ENCODE data around the gene SPEN.

Gene SPEN

GRCh38 chr1:15975805-15976680 is 128.5 kb downstream of the SPEN start, which contains the start of gene ZBTB17 (continued):
- TF ChIP-seq ZBTB44 (tag by site-specific recombination; IDR thresholded peaks at IDR 0.05) (peak; percentile 95), YY2 (tag by site-specific recombination; IDR thresholded peaks at IDR 0.05) (peak; percentile 91), ZFP3 (tag by site-specific recombination; IDR thresholded peaks at IDR 0.05; ENCODE audit: low read depth) (no peak), ZNF76 (tag by site-specific recombination; IDR thresholded peaks at IDR 0.05; ENCODE audit: borderline replicate concordance, low read depth) (peak; percentile 98), KLF10 (tag by site-specific recombination; IDR thresholded peaks at IDR 0.05) (no peak; the same call in 1 of the 2 replicates), MZF1 (tag by site-specific recombination; IDR thresholded peaks at IDR 0.05; ENCODE audit: borderline replicate concordance) (no peak), FEZF1 (tag by site-specific recombination; IDR thresholded peaks at IDR 0.05) (no peak), ZNF239 (tag by site-specific recombination; IDR thresholded peaks at IDR 0.05) (no peak), ZNF223 (tag by site-specific recombination; IDR thresholded peaks at IDR 0.05) (no peak), ZNF155 (tag by site-specific recombination; IDR thresholded peaks at IDR 0.05) (no peak), ZNF501 (tag by site-specific recombination; IDR thresholded peaks at IDR 0.05) (0 out of 2 replicates have a peak, but pooled peaks have one; percentile 41), OSR2 (tag by site-specific recombination; IDR thresholded peaks at IDR 0.05) (no peak), ZBTB17 (tag by site-specific recombination; IDR thresholded peaks at IDR 0.05) (peak; percentile 76), ZNF654 (tag by site-specific recombination; IDR thresholded peaks at IDR 0.05; ENCODE audit: low read depth) (no peak), ZNF610 (tag by site-specific recombination; IDR thresholded peaks at IDR 0.05; ENCODE audit: borderline replicate concordance) (no peak; the same call in 1 of the 2 replicates), GLIS2 (tag by site-specific recombination; IDR thresholded peaks at IDR 0.05) (peak; percentile 32; the same call in 1 of the 2 replicates), ZNF266 (tag by site-specific recombination; IDR thresholded peaks at IDR 0.05; ENCODE audit: low read depth) (no peak), PBX3 (CRISPR knock-in tag; IDR thresholded peaks at IDR 0.05) (no peak), ZEB2 (tag by site-specific recombination; IDR thresholded peaks at IDR 0.05) (peak; percentile 91), ZBTB21 (tag by site-specific recombination; IDR thresholded peaks at IDR 0.05) (no peak), ZBTB26 (tag by site-specific recombination; optimal IDR thresholded peaks at IDR 0.05) (peak; percentile 66), ZNF596 (tag by site-specific recombination; IDR thresholded peaks at IDR 0.05) (no peak), ZNF148 (tag by site-specific recombination; IDR thresholded peaks at IDR 0.05; ENCODE audit: borderline replicate concordance) (no peak), AEBP2 (tag by site-specific recombination; IDR thresholded peaks at IDR 0.05; ENCODE audit: borderline replicate concordance) (no peak), GFI1B (tag by site-specific recombination; IDR thresholded peaks at IDR 0.05) (no peak), ZNF585B (tag by site-specific recombination; IDR thresholded peaks at IDR 0.05) (no peak), ZNF488 (tag by site-specific recombination; IDR thresholded peaks at IDR 0.05) (no peak), ZNF121 (tag by site-specific recombination; IDR thresholded peaks at IDR 0.05) (no peak), ZNF391 (tag by site-specific recombination; IDR thresholded peaks at IDR 0.05; ENCODE audit: borderline replicate concordance, low read depth) (peak; percentile 81; the same call in 1 of the 2 replicates), ZNF114 (tag by site-specific recombination; IDR thresholded peaks at IDR 0.05) (no peak), ZNF394 (tag by site-specific recombination; IDR thresholded peaks at IDR 0.05; ENCODE audit: borderline replicate concordance) (no peak; the same call in 1 of the 2 replicates)
